C4-2B (cell line): Measurements from ENCODE around the gene TLE2.
"Not testable (repeated sequence)": the region's sequence is repeated elsewhere in the genome, so short reads cannot be mapped to it uniquely, and the experiment has no call there.

Source experiments
- ZFX ChIP-seq: fragments of 450-650 bp; IDR thresholded peaks from 2 replicates; pipeline ENCODE4 v1.6.1; 2017
- TF ChIP-seq, protein P1 (sequence below): fragments of 450-650 bp; conservative IDR thresholded peaks from 2 replicates; pipeline ENCODE4 v1.5.1; 2017; ENCODE audit warnings: mild to moderate bottlenecking

DNA sequence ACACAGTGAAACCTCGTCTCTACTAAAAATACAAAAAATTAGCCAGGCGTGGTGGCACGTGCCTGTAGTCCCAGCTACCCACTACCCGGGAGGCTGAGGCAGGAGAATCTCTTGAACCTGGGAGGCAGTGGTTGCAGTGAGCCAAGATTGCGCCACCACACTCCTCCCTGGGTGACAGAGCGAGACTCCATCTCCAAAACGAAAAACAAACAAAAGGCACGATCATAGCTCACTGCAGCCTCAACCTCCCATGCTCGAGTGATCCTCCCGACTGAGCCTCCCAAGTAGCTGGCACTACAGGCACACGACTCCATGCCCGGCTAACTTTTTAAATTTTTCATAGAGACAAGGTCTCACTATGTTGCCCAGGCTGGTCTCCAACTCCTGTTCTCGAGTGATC lies 17.0 kb downstream of the TLE2 start:
- TF ChIP-seq, protein P1, sequence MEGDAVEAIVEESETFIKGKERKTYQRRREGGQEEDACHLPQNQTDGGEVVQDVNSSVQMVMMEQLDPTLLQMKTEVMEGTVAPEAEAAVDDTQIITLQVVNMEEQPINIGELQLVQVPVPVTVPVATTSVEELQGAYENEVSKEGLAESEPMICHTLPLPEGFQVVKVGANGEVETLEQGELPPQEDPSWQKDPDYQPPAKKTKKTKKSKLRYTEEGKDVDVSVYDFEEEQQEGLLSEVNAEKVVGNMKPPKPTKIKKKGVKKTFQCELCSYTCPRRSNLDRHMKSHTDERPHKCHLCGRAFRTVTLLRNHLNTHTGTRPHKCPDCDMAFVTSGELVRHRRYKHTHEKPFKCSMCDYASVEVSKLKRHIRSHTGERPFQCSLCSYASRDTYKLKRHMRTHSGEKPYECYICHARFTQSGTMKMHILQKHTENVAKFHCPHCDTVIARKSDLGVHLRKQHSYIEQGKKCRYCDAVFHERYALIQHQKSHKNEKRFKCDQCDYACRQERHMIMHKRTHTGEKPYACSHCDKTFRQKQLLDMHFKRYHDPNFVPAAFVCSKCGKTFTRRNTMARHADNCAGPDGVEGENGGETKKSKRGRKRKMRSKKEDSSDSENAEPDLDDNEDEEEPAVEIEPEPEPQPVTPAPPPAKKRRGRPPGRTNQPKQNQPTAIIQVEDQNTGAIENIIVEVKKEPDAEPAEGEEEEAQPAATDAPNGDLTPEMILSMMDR: not testable (repeated sequence)
- TF ChIP-seq ZFX: not testable (repeated sequence)
